IMR-90 (cell line): Measurements from ENCODE around the gene GALNT17. TPM values are rescaled to one million over a fixed set of nuclear protein-coding genes. Genes with fewer than 3 reads are reported as not detected.

Experiments used
- ATAC-seq: fragments of 200-7000 bp; cut with Tn5 transposase; 2 replicates; pipeline ENCODE4 v1.9.1; 2020; ENCODE audit warnings: low read depth, mild to moderate bottlenecking, moderate library complexity
- BruUV-seq: library from RNA; stranded (reverse); fragments of 400-500 nt; replicated peaks from 2 replicates; lab custom pipeline; 2021; lab: Mats Ljungman, UMichigan
- CTCF ChIA-PET: fragments of 300-600 bp; formaldehyde crosslinking; extraction: SDS; loops from one replicate; lab custom pipeline; 2021; ENCODE audit warnings: antibody characterized with exemption; lab: Yijun Ruan, JAX
- POLR2A ChIA-PET: fragments of 300-600 bp; sonication (Branson Sonifier 250); formaldehyde crosslinking; loops from one replicate; lab custom pipeline; 2022; ENCODE audit warnings: antibody characterized with exemption; ENCODE audit not compliant: unreplicated experiment; lab: Charles Lee
- DNase-seq: peaks from one replicate; pipeline ENCODE4 v3.0.0; 2013
- H2AFZ ChIP-seq: replicated peaks from 2 replicates; pipeline ENCODE3; 2013; ENCODE audit warnings: low read length, mild to moderate bottlenecking; ENCODE audit not compliant: poor library complexity
- H2AK5ac ChIP-seq: 2 replicates; pipeline ENCODE4 v1.6.1; 2013; ENCODE audit warnings: low read depth, low read length, inconsistent platforms
- H2AK9ac ChIP-seq: replicated peaks from 2 replicates; pipeline ENCODE3; 2013; ENCODE audit warnings: mild to moderate bottlenecking, low read depth, low read length, moderate library complexity; ENCODE audit not compliant: poor library complexity
- H2BK120ac ChIP-seq: 2 replicates; pipeline ENCODE4 v1.6.1; 2013; ENCODE audit warnings: low read depth, low read length, inconsistent platforms
- H2BK15ac ChIP-seq: 3 replicates; pipeline ENCODE4 v1.6.1; 2013; ENCODE audit warnings: low read depth, low read length, inconsistent platforms
- H2BK20ac ChIP-seq: 2 replicates; pipeline ENCODE4 v1.6.1; 2013; ENCODE audit warnings: low read depth, mild to moderate bottlenecking, inconsistent platforms, low read length, moderate library complexity
- H2BK5ac ChIP-seq: 2 replicates; pipeline ENCODE4 v1.6.1; 2013; ENCODE audit warnings: mild to moderate bottlenecking, low read depth, low read length, inconsistent platforms; ENCODE audit not compliant: poor library complexity, severe bottlenecking
- H3K14ac ChIP-seq: replicated peaks from 2 replicates; pipeline ENCODE4 v1.6.1; 2013; ENCODE audit warnings: low read depth, low read length, inconsistent platforms
- H3K18ac ChIP-seq: 2 replicates; pipeline ENCODE4 v1.6.1; 2013; ENCODE audit warnings: low read depth, low read length, control low read depth
- H3K23ac ChIP-seq: 2 replicates; pipeline ENCODE4 v1.6.1; 2013; ENCODE audit warnings: low read depth, low read length, inconsistent platforms
- H3K27ac ChIP-seq: 2 replicates; pipeline ENCODE4 v1.5.1; 2013; ENCODE audit warnings: mild to moderate bottlenecking, control low read depth, low read length; ENCODE audit not compliant: insufficient read depth
- H3K27me3 ChIP-seq: 2 replicates; pipeline ENCODE4 v1.6.1; 2013; ENCODE audit warnings: low read length; ENCODE audit not compliant: control insufficient read depth, insufficient read depth
- H3K36me3 ChIP-seq: 2 replicates; pipeline ENCODE4 v1.6.1; 2013; ENCODE audit warnings: low read length, mixed read lengths; ENCODE audit not compliant: control insufficient read depth, insufficient read depth
- H3K4ac ChIP-seq: 2 replicates; pipeline ENCODE4 v1.6.1; 2013; ENCODE audit warnings: low read depth, low read length, inconsistent platforms
- H3K4me1 ChIP-seq: 2 replicates; pipeline ENCODE4 v1.6.1; 2013; ENCODE audit warnings: low read length, mixed read lengths; ENCODE audit not compliant: control insufficient read depth, insufficient read depth
- H3K4me2 ChIP-seq: 2 replicates; pipeline ENCODE4 v1.6.1; 2013; ENCODE audit warnings: low read depth, mild to moderate bottlenecking, control low read depth, low read length, moderate library complexity
- H3K4me3 ChIP-seq: 2 replicates; pipeline ENCODE4 v1.5.1; 2013; ENCODE audit warnings: low read depth, mild to moderate bottlenecking, control low read depth, low read length, moderate library complexity; ENCODE audit not compliant: insufficient read depth
- H3K56ac ChIP-seq: 2 replicates; pipeline ENCODE4 v1.6.1; 2013; ENCODE audit warnings: low read length, inconsistent platforms; ENCODE audit not compliant: insufficient read depth; ENCODE audit errors: extremely low read depth
- H3K79me1 ChIP-seq, 2 experiments: 2 replicates each; pipeline ENCODE4 v1.6.1; 2013; ENCODE audit warnings: low read length in 2 of 2, inconsistent platforms in 1 of 2, low read depth in 1 of 2
- H3K9ac ChIP-seq: 2 replicates; pipeline ENCODE4 v1.6.1; 2013; ENCODE audit warnings: low read depth, low read length, control low read depth
- H3K9me1 ChIP-seq: 2 replicates; pipeline ENCODE4 v1.6.1; 2013; ENCODE audit warnings: low read length, inconsistent platforms; ENCODE audit not compliant: insufficient read depth
- H3K9me3 ChIP-seq: 2 replicates; pipeline ENCODE4 v1.6.1; 2013; ENCODE audit warnings: low read length; ENCODE audit not compliant: control insufficient read depth, insufficient read depth
- H4K20me1 ChIP-seq: 2 replicates; pipeline ENCODE4 v1.6.1; 2013; ENCODE audit warnings: low read length, inconsistent platforms; ENCODE audit not compliant: insufficient read depth
- H4K5ac ChIP-seq: 2 replicates; pipeline ENCODE4 v1.6.1; 2013; ENCODE audit warnings: mild to moderate bottlenecking, low read depth, low read length, control low read depth
- H4K8ac ChIP-seq, 2 experiments: 2 replicates each; pipeline ENCODE4 v1.6.1; 2013; ENCODE audit warnings: low read depth in 2 of 2, low read length in 2 of 2, control low read depth in 1 of 2, inconsistent platforms in 1 of 2
- H4K91ac ChIP-seq: 2 replicates; pipeline ENCODE4 v1.6.1; 2013; ENCODE audit warnings: low read depth, low read length, inconsistent platforms; ENCODE audit not compliant: insufficient read depth
- MAFK ChIP-seq: IDR thresholded peaks from 2 replicates; pipeline ENCODE4 v1.6.1; 2012; ENCODE audit warnings: low read depth, low read length, improper control_type of control experiment
- WGBS, 2 experiments: methylation state at CpG; one replicate each; pipeline versions ENCODE4 v1.1.5 to v1.1.7; 2013; ENCODE audit warnings: missing lambda C conversion rate in 2 of 2; ENCODE audit not compliant: insufficient read length in 1 of 2; ENCODE audit errors: extremely low coverage in 2 of 2; 5-methylcytosine and 5-hydroxymethylcytosine counted together
- dilution Hi-C: fragments of 300-500 bp; cut with HindIII; formaldehyde crosslinking; loops from one replicate; pipeline ENCODE4 v1.14.3; 2018; ENCODE audit warnings: low sequenced_read_pairs; ENCODE audit not compliant: unreplicated experiment
- in situ Hi-C: fragments of 300-500 bp; cut with MboI; formaldehyde crosslinking; loops from 3 replicates; pipeline ENCODE4 v1.14.3; 2019; ENCODE audit warnings: low sequenced_read_pairs, inconsistent platforms, mixed read lengths
- intact Hi-C: fragments of 100-400 bp; cut with micrococcal nuclease; formaldehyde crosslinking; loops from 2 replicates; pipeline ENCODE4 v1.10.0; 2022
- polyA plus RNA-seq, 3 experiments: library from polyadenylated mRNA; depleted of rRNA; stranded (reverse); fragments of >200 nt; gene quantifications; 2 replicates each; pipeline ENCODE4 v1.2.3, GENCODE V29; 2012; ENCODE audit warnings: low replicate concordance in 1 of 3
- total RNA-seq: library from RNA; depleted of rRNA; stranded (reverse); fragments of >200 nt; gene quantifications from 2 replicates; pipeline ENCODE4 v1.2.3, GENCODE V29; 2012

Gene GALNT17
- total and polyA plus RNA-seq, 2 of the 4 experiments (the other 2 are of a cell fraction): not detected

DNA sequence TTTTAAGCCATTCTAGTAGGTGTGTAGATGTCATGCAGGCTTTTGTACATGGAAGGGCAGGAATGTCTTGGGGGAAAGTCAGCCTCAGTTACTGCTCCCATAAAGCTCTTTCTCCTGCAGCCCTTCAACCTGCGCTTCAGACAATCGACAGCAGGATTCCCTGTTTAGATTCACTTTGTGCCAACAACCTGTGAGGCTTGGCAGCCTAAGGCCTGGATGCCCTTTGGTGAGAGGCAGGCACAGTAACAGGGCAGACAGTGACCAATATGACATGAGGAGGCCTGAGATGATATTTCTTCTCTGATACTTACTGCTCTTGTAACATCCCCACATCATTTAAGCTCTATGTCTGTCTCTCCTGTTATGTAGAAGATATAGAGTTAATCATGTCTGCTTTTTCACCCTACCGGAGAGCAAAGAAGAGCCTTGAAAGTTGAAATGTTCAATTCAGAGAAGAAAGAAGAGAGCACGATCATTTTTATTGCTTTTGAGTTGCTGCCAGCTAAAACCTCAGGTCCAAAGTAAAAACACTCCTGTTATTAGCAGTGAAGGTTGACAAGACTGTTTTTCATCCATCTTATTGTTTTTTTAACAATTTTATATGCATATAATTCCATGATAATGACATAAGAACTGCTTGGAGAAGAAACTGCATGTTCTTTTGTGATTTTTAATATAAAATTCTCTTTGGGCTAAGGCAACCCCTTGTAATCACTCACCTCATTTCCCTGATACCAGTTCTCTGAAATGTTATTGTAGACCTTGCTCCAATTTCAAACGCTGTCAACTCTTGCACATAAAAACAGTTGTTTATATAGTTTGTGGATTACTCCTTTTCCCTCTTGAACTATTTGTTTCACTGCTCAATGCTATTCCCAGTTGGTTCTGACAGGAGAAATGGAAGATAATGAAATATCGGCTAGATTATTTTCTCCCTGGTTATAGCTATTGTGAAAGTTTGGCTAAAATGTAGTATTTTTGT, 140.9 kb downstream of the GALNT17 start:
- ChIA-PET CTCF (no interaction called here), POLR2A (no interaction called here)
- Histone ChIP-seq H4K5ac (no peak overlapping the region), H2AK9ac (no peak overlapping the region), H2AFZ (no peak overlapping the region), H3K18ac (no peak overlapping the region), H3K79me1 (no peaks in the 10 kb centered on the region), H3K9ac (no peak overlapping the region), H3K4me3 (no peak overlapping the region), H3K36me3 (no peaks in the 10 kb centered on the region), H3K9me1 (no peaks in the 10 kb centered on the region), H3K9me3 (peaks cover 26% of the 10 kb centered on the region), H3K4me1 (no peaks in the 10 kb centered on the region), H4K91ac (no peak overlapping the region), H3K14ac (no peak overlapping the region), H2BK15ac (no peak overlapping the region), H3K27ac (no peak overlapping the region), H3K23ac (no peak overlapping the region), H2BK120ac (no peak overlapping the region), H3K4me2 (no peak overlapping the region), H3K4ac (no peak overlapping the region), H4K20me1 (no peaks in the 10 kb centered on the region), H2AK5ac (no peak overlapping the region), H2BK20ac (no peak overlapping the region), H3K56ac (no peak overlapping the region), H4K8ac (no peak overlapping the region), H2BK5ac (no peak overlapping the region), H3K27me3 (no peaks in the 10 kb centered on the region)
- DNase-seq (no peak), ATAC-seq (no peak)
- no peak for TF ChIP-seq MAFK
- BruUV-seq: no TSS peak
- intact Hi-C loops (no loop called here), in situ Hi-C loops (no loop called here), dilution Hi-C loops (no loop called here)
- WGBS, 2 experiments: no CpG with 5 or more reads among the region's 6 CpGs
